Activated naive CD4-positive, alpha-beta T cell treated with anti-CD3 and anti-CD28 coated beads, Interleukin-2, amount 10 ng/mL, durations not matched to agents 7 days and 5 days (primary cell): ENCODE data around the gene ATF5.

ENCODE experiments used
- CTCF ChIA-PET: fragments of 350-600 bp; sonication (Branson Sonifier 250); formaldehyde crosslinking; loops from one replicate; lab custom pipeline; 2021; ENCODE audit warnings: antibody characterized with exemption; lab: Charles Lee
- DNase-seq: peaks from one replicate; pipeline ENCODE4 v3.0.0-alpha.2; 2020
- H3K27ac Mint-ChIP-seq: one replicate; pipeline ENCODE4 v1.8.0; 2021; ENCODE audit warnings: mild to moderate bottlenecking, moderate library complexity, mixed read lengths
- H3K27me3 Mint-ChIP-seq: one replicate; pipeline ENCODE4 v1.8.0; 2021; ENCODE audit warnings: mild to moderate bottlenecking, mixed read lengths
- H3K36me3 Mint-ChIP-seq: one replicate; pipeline ENCODE4 v1.8.0; 2021; ENCODE audit warnings: mixed read lengths
- H3K4me1 Mint-ChIP-seq: one replicate; pipeline ENCODE4 v1.8.0; 2021; ENCODE audit warnings: mixed read lengths
- H3K4me3 Mint-ChIP-seq: one replicate; pipeline ENCODE4 v1.8.0; 2021; ENCODE audit warnings: mild to moderate bottlenecking, moderate library complexity, mixed read lengths
- H3K9me3 Mint-ChIP-seq: one replicate; pipeline ENCODE4 v1.8.0; 2021; ENCODE audit warnings: mixed read lengths

The ATF5 gene

DNA sequence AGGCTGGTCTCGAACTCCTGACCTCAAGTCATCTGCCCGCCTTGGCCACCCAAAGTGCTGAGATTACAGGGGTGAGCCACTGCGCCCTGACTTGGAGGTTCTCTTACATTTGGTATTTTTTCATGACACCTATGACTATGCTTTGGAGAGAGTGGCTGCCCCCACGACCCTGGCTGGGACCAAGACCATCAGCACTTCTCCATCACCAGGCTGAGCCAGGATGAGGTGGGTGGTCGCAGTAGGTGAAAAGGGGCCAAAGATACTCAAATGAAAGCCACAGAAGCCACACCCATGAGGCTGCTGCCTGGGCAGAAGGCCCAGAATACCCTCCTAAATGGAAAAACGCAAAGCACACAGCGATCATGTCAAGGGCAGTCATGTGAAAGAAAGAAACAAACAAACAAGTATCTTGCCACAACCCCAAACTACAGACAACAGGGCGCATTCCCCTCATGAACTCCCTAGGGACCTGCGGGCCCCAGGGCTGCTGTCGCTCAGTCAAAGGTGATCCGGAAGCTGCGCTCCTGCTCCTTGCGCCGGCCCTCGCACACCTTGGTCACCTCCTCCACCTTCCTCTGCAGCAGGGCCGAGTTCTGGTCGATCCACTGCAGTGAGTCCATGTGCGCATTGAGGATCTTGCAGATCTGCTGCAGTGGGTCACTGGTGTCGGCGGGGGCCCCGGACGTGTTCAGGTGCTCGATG is 21.1 kb upstream of the ATF5 start:
- Mint-ChIP-seq H3K9me3 (no peaks in the 10 kb centered on the region), H3K27me3 (no peaks in the 10 kb centered on the region), H3K27ac (peak overlapping the region; percentile 60), H3K36me3 (peaks cover 48% of the 10 kb centered on the region), H3K4me1 (peaks cover 32% of the 10 kb centered on the region), H3K4me3 (no peak overlapping the region)
- CTCF ChIA-PET = no interaction called here
- DNase-seq = no peak

DNA sequence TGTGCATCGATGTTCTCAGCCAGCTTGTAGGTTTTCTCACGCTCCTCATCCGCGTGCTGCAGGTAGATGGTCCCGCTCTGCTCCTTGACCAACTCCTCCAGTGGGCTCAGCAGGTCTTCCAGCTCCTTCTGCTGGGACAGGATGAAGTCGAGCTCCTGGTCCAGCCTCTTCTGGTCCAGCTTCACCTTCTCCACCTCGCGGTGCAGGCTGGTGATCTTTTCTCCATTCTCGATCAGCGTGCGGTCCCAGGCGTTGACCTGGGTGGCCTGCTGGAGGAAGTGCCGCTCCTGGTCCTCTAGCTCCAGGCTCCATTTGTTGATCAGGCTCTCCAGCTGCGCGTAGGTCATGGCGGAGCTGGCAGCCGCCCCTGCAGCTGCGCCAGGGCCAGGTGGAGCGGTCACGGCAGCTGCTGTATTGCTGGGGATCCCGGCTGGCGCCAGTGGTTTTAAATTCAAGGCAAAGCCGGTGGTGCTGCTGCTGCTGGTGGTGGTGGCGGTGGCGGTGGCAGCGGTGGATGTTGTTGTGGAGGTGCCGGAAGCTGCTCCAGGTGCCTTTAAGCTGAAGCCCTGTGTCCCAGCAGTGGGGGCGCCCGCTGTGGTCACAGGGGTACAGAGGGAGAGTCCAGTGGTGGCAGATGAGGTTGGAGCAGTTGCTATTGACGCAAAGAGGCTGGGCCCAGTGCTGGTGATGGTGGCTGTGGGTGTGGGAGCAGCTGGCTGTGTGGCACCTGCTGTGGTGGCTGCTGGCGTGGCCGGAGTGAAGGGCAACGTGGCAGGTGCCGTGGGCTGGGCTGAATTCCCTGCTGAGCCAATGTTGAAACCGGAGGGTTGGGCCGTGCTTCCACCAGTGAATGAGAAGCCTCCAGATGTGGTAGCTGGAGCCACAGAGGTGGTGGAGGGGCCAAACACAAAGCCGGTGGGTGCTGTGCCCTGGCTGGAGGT is 20.3 kb upstream of the ATF5 start:
- CTCF ChIA-PET = interaction anchor here (0.9 kb wide), 1 partner anchor 24 kb away, joined by 3 read pairs; no protein-coding TSS in a partner anchor
- Mint-ChIP-seq H3K27me3 (no peaks in the 10 kb centered on the region), H3K4me1 (peaks cover 35% of the 10 kb centered on the region), H3K36me3 (peaks cover 56% of the 10 kb centered on the region), H3K9me3 (no peaks in the 10 kb centered on the region), H3K4me3 (no peak overlapping the region), H3K27ac (peak overlapping the region; percentile 30)
- no peak for DNase-seq

DNA sequence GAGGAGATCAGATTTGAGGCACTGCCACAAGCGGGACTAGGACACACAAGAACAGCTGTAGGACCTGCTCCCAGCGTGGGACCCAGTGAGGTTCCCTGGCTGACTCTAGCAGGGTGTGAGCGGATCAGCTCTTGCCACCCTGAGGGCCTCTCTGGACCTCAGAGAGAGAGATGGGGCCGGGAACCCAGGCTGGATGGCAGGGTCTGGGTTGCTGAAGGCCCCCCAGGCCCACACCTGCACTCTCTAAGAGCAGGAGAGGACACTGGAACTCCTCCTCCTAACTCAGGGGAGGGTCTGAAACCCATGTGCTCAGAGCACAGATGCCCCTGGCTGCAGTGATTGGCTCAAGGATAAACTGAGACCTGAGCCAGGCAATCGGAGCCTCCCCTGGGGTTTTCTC is 18.8 kb upstream of the ATF5 start:
- H3K4me3 Mint-ChIP-seq = no peak overlapping the region
- no peak for DNase-seq
- no peaks in the 10 kb centered on the region for H3K9me3 Mint-ChIP-seq
- CTCF ChIA-PET = interaction anchor here (0.9 kb wide), 1 partner anchor 23 kb away, joined by 3 read pairs; no protein-coding TSS in a partner anchor
- H3K27ac Mint-ChIP-seq = no peak overlapping the region
- H3K4me1 Mint-ChIP-seq = peaks cover 33% of the 10 kb centered on the region
- no peaks in the 10 kb centered on the region for H3K27me3 Mint-ChIP-seq
- H3K36me3 Mint-ChIP-seq = peaks cover 64% of the 10 kb centered on the region

DNA sequence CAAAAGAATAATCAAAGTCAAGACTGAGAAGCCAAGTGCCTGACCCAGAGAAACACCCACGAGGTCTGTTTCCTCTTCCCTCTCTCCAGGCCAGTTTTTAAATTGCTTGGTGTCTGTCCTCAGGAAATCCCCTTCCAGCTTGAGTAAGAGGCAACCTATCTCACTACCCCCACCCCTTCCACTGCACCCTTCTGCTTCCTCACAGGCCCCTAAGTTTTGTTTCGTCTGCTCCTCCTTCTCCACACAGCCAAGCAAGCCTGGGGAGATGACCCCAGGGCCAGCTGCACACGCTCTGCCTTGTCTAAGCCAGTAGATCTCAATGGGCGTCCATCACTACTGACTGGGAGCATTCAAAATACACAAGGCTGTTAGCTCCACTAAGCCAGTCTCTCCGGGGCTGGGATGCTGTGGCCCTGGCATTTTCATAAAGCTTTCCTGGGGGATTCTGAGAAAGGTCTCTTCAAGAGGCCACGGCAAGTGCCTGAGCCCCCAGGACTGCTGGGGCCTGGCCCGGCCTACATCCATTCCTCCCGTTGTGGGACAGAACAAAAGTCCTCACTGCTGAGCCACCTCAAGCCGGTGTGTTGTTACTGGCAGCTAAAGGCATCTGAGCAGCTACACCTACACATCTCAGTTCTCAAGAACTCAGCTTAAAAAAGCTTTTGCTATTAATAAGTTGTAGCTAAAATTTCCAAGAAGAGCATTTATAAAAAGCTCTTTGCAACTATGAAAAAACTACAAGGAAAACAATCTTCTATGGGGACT is 17.4 kb upstream of the ATF5 start:
- H3K36me3 Mint-ChIP-seq = peaks cover 63% of the 10 kb centered on the region

DNA sequence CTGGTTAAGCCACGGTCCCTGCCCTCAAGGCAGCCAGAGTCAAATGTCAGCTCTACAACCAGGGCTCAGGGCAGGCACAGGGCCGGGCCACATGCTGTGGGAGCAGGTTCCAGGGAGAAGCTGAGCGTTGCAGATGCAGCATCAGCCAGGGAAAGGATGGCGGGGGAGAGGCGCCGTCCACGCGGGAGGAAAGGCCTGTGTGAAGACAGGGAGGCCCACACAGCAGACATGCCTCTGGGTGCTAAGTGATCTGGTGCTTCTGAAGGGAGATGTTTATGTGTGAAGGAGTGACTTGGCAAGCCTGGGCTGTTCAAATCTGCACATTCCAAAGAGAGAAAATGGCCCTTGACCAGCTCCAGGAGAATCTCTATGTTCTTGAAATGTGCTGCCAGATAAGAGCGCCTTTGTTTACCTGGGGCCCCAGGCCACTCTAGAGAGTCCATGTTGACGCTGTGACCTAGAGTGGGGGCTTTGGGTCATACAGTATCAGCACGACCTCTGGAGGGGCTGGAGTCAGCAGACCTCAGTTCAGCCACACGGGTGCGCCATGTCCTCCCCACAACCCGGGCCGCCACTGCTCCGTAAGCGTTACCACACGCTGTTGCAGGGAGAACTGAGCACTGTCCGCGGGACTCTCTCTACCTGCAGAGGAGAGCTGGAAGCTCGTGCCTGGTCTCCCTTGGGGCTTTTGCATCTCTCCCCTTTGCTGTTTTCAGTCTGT is 15.9 kb upstream of the ATF5 start:
- DNase-seq = no peak
- CTCF ChIA-PET = no interaction called here
- H3K4me1 Mint-ChIP-seq = peaks cover 26% of the 10 kb centered on the region
- no peaks in the 10 kb centered on the region for H3K27me3 Mint-ChIP-seq
- peaks cover 62% of the 10 kb centered on the region for H3K36me3 Mint-ChIP-seq
- H3K4me3 Mint-ChIP-seq = no peak overlapping the region
- no peaks in the 10 kb centered on the region for H3K9me3 Mint-ChIP-seq
- no peak overlapping the region for H3K27ac Mint-ChIP-seq

More for the DNA sequence above, 17.4 kb upstream of the ATF5 start:
- Mint-ChIP-seq H3K27me3 (no peaks in the 10 kb centered on the region), H3K4me3 (no peak overlapping the region), H3K9me3 (no peaks in the 10 kb centered on the region), H3K27ac (peak overlapping the region; percentile 53), H3K4me1 (peaks cover 30% of the 10 kb centered on the region)
- no peak for DNase-seq
- CTCF ChIA-PET = interaction anchor here (0.8 to 1.8 kb wide), 2 partner anchors 17 kb away, joined by 4 read pairs; no protein-coding TSS in a partner anchor

DNA sequence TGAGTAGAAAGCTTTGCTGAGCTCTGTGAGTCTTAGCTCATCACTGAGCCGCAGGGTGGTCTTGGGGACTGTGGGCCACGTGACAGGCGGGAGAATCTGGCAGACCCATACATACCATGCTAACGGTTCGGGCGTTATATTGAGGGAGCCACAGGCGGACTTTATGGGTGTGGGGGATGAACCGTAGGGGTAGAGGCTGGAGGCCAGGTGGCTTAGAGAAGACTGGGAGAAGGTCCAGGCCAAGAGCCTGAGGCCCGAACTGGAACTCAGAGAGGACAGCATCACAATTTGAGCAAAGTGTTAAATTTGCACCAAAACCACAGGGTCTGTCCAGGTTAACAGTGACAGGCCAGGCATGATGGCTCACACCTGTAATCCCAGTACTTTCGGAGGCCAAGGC is 15.3 kb upstream of the ATF5 start:
- Mint-ChIP-seq H3K36me3 (peaks cover 56% of the 10 kb centered on the region), H3K27ac (no peak overlapping the region), H3K4me3 (no peak overlapping the region), H3K9me3 (no peaks in the 10 kb centered on the region), H3K4me1 (peaks cover 26% of the 10 kb centered on the region), H3K27me3 (no peaks in the 10 kb centered on the region)
- CTCF ChIA-PET = no interaction called here
- no peak for DNase-seq

DNA sequence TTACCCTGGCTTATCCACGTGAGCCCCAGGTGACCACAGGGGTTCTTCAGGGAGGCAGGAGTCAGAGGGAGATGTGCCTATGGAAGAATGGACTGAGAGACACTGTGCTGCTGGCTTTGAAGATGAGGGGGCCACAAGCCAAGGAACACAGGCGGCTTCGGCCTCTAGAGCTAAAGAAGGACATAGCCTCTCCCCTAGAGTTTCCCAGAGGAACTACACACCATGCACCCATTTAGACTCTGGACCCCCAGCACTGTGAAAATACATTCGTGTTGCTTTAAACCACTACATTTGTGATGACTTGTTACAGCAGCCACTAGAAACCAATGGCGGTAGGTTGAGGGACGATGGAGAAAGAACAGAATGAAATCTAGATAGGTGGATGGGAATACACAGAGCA is 13.7 kb upstream of the ATF5 start:
- H3K27ac Mint-ChIP-seq = no peak overlapping the region
- no peaks in the 10 kb centered on the region for H3K9me3 Mint-ChIP-seq
- CTCF ChIA-PET = no interaction called here
- DNase-seq = no peak
- H3K4me1 Mint-ChIP-seq = peaks cover 26% of the 10 kb centered on the region
- H3K36me3 Mint-ChIP-seq = peaks cover 48% of the 10 kb centered on the region
- H3K4me3 Mint-ChIP-seq = no peak overlapping the region
- no peaks in the 10 kb centered on the region for H3K27me3 Mint-ChIP-seq

DNA sequence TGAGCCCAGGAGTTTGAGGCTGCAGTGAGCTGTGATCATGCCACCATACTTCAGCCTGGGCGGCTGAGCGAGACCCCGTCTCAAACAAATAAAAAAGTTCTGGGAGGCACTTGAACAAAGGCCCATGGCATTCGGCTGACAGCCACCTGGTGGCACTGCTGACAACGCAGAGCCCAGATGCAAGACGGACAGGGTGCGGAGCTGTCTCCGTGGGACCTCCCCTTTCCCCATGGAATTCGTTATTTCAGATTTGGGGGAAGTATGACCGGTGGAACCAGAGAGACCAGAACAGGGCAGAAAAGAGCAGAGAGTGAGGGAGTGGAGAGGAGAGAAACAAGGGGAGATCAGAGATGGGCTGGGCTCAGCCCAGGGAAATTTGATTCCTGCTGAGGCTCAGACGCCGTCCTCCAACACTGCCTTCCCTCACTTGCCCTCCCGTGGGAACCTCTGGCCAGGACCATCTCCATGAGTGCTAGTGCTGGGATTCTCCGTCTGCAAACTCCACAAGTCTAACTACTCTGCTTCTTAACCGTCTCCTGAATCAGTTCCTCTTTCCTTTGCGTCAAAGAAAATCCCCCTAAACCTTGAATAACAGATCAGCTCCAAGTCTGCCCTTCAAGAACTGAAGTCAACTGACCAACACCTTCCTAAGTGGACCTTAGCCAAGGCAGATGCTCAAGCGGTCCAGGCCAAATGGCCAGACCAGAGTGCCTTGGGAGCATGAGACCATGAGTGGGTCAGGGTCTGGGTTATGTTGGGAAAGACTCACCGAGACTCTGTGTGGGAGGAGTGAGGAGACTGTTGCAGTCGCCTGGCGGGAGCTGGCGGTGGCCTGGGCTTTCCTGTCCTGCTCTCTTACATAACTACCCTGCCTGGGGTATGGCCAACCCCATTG is 11.9 kb upstream of the ATF5 start:
- CTCF ChIA-PET = interaction anchor here (0.7 kb wide), 1 partner anchor 27 kb away, joined by 3 read pairs; no protein-coding TSS in a partner anchor
- H3K36me3 Mint-ChIP-seq = peaks cover 44% of the 10 kb centered on the region
- no peaks in the 10 kb centered on the region for H3K9me3 Mint-ChIP-seq
- no peak for DNase-seq
- no peaks in the 10 kb centered on the region for H3K27me3 Mint-ChIP-seq
- no peak overlapping the region for H3K27ac Mint-ChIP-seq
- peaks cover 21% of the 10 kb centered on the region for H3K4me1 Mint-ChIP-seq
- H3K4me3 Mint-ChIP-seq = no peak overlapping the region

DNA sequence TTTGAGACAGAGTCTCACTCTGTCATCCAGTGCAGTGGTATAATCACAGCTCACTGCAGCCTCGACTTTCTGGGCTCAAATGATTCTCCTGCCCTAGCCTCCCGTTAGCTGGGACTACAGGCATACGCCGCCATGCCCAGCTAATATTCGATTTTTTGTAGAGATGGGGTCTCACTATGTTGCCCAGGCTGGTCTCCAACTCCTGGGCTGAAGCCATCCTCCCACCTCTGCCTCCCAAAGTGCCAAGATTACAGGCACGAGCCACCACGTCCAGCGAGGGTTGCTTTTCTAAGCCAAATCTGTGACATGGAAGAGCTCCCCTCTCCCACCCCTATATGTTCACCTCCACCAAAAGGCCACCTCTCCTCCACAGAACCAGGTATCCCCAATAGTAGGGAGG is 10.9 kb upstream of the ATF5 start:
- no peak for DNase-seq
- H3K9me3 Mint-ChIP-seq = no peaks in the 10 kb centered on the region
- H3K4me3 Mint-ChIP-seq = no peak overlapping the region
- peaks cover 15% of the 10 kb centered on the region for H3K4me1 Mint-ChIP-seq
- H3K27ac Mint-ChIP-seq = peak overlapping the region; percentile 24
- CTCF ChIA-PET = interaction anchor here (0.7 kb wide), 1 partner anchor 28 kb away, joined by 3 read pairs; no protein-coding TSS in a partner anchor
- no peaks in the 10 kb centered on the region for H3K27me3 Mint-ChIP-seq
- peaks cover 37% of the 10 kb centered on the region for H3K36me3 Mint-ChIP-seq

DNA sequence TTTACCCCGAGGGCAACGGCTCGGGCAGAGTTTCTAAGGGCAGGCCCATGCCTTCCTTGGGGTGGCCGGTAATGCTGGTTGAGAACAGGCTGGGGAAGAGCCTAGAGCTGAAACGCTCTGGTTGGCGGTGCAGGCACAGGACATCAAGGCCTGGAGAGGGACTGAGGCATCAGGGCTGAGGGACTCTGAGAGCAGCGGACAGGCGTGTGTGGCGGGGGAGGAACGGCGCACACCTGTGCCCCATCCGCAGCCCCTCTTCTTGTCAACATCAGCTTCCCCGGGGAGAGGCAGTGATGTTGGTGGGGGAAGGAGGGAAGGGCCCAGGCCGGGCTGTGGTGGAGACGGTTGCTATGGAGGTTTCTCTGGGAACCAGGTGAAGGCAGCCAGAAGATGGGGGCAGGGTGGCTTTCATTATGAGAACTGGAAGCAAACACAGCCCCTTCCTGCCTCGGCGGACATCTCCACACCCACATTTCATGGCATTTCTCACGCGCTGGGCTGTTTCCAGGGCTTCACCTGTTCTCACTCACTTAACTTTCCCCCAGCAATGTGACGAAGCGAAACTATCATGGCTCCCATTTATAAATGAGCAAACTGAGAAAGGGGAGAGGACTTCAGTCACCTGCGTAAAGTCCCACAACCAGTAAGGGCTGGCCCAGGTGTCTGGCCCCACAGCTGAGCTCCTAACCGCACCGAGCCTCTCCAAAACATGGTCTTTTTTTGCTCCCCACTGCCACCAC is 8.2 kb upstream of the ATF5 start:
- DNase-seq = no peak
- H3K27ac Mint-ChIP-seq = no peak overlapping the region
- peaks cover 22% of the 10 kb centered on the region for H3K4me1 Mint-ChIP-seq
- CTCF ChIA-PET = no interaction called here
- H3K27me3 Mint-ChIP-seq = no peaks in the 10 kb centered on the region
- no peaks in the 10 kb centered on the region for H3K9me3 Mint-ChIP-seq
- H3K4me3 Mint-ChIP-seq = no peak overlapping the region
- peaks cover 34% of the 10 kb centered on the region for H3K36me3 Mint-ChIP-seq

DNA sequence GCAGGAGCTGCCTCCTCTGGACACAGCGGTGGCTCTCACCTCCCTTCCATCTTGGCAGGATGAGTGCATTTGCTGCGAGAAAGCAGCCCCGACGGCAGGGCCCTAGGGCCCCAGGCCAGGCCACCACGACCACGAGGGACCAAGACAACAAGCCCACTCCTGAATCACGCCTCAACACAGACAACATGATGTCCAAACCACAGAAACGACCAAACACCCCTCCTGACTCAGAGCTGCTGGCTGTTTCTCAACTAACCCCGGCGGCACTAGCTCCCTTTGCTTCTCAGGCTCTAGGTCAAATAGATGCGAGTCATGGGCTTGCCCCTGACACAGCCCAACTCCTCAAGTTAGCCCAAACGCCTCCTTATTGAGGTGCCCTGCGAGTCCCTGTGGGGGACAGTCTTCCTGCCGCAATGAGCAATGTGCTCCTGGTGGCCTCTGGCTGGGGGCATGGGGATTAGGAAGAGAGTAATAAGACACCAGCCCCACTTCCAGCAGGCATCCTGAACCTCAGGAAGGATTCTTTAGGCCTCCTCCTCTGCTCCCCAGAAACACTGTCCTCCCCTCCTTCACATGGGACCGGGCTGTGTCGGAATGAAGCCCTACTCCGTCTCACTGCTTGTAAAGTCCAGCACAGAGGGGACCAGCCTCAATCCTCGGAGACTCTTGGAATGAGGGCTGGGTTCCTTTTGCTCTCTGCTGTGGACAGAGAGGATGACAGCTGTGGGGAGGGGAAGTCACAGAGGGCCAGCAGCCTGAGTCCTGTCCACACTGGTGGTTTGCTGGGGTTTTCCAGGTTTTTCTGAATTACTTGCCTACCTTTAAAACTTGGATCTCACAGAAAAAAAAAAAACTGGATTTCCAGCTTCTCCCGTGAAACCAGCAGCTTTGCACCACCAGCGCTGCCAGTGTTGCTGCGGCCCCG is 6.9 kb upstream of the ATF5 start:
- no peaks in the 10 kb centered on the region for H3K27me3 Mint-ChIP-seq
- H3K9me3 Mint-ChIP-seq = no peaks in the 10 kb centered on the region
- peak overlapping the region; percentile 39 for H3K27ac Mint-ChIP-seq
- H3K4me1 Mint-ChIP-seq = peaks cover 29% of the 10 kb centered on the region
- DNase-seq = no peak
- peaks cover 32% of the 10 kb centered on the region for H3K36me3 Mint-ChIP-seq
- no peak overlapping the region for H3K4me3 Mint-ChIP-seq
- CTCF ChIA-PET = no interaction called here
